HG02642 (cell line): Measurements from ENCODE around the gene ERCC4.

Source experiments
- ATAC-seq: cut with Tn5 transposase; IDR thresholded peaks from one replicate; pipeline ENCODE4 v1.9.1; 2021; ENCODE audit warnings: mild to moderate bottlenecking; ENCODE audit not compliant: unreplicated experiment, poor library complexity

ERCC4 gene

DNA sequence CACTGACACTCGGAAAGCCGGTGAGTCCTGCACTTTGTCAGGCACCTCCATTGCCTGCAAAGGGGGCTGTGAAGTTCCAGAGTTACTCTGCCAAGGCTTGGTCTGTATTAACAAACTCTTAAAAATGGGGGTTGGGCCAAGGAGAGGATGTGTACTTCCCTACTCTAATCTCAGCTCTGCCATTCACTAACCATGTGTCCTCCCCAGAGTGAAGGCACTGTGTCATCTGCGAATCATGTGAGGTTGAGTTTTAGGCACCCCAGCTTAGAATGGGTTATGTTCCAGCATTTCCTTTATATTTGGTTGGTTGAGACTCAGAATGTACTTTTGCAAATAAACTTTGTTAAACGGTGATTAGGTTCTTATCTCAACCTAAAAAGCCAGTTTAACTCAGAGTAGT is 24.9 kb downstream of the ERCC4 start:
- ATAC-seq = no peak

DNA sequence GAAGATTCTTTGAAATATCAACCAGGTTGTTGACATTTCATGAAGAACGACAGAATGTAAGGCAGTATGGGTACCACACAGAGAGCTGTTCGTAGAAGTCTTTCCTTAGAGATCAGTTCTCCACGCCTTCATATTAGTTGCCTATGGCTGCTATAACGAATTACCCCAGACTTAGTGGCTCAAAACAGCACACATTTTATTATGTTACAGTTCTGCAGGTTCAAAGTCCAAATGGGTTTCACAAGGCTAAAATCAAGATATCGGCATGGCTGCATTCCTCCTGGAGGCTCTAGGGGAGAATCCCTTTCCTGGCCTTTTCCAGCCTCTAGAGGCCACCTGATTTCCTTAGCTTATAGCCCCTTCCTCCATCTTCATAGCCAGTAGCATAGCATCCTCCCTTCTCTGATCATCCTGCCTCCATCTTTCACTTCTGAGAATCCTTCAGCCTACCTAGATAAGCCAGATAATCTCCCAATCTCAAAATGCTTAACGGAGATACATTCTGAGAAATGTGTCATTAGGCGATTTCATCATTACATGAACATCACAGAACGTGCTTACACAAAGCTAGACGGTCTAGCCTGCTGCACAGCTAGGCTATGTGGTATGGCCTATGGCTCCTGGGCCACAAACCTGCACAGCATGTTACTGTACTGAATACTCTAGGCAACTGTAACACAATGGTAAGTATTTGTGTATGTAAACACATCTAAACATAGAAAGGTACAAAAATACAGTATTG is 26.0 kb downstream of the ERCC4 start:
- ATAC-seq = no peak

DNA sequence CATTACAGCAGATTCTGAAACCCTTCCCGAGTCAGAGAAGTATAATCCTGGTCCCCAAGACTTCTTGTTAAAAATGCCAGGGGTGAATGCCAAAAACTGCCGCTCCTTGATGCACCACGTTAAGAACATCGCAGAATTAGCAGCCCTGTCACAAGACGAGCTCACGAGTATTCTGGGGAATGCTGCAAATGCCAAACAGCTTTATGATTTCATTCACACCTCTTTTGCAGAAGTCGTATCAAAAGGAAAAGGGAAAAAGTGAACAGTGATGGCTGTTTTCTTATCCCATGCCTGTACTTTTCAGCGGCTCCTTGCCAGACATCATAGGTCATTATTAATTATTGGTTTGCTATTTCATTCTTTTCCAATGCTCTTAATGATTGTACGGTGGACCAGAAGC is 28.1 kb downstream of the ERCC4 start:
- no peak for ATAC-seq

DNA sequence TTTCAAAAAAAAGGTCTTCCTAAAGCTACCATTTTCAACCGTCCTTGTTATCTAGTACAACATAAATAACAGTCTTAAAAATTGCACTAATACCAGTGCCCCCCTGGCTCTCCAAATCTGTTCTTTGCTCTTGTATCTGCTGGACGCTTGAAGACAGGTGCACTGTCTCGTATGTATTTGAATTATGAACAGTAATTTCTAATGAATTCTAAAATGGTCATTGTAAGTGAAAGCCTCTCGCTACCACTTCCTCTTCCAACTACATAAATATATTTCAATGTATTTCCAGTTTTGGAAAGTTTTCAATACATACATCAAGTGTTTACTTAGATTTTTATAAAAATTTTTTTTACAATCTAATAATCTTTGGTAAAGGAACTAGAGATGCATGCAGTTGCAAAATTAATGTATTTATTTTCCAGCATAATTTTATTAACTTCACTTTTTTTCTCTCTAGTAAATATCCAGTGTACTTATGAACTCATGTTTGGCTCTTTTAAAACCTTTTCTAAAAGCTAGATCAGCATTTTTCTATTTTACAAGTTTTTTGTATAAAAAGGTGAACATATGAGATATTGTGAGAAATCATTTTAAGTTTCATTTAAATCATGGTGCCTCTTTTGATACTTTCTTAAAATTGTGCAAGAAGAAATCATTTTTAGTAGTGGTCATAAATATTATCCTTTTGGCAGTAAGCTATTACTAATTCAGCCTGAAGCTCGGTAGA is 31.0 kb downstream of the ERCC4 start:
- ATAC-seq = no peak

DNA sequence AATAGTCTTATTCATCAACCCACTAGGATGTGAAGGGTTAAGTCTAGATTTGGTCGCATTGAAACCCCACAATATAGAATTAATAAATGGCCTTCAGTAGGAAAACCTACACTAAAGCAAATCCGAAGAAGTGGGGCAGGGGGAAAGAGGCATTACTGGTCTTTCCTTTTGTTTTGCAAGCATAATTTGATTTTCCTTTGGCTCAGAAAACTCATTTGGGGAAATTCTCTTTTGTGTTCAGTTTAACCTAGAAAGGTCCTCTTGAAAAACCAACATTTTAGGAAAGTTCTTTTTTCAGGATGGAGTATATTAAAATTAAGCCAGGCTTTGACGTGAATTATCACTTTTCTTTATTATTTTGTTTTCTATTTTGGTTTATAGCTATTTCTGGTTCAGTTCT is 31.7 kb downstream of the ERCC4 start:
- no peak for ATAC-seq

DNA sequence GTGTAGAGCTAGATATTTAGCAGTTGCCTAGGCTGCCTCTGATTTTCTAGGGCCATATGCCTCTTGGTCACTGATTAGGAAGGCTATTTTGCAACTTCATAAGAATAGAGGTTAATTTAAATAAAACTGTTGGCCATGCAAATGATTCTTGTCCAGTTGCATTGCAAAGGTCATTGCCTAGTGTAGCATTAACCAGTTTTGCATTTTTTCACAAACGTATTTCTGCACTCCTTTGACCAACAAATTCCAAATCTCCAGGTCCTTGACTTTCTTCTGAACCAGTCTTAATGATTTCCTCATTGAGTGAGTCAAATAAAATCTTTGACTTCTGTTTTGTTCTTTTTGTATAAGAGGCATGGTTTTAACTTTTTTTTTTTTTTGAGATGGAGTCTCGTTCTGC is 33.5 kb downstream of the ERCC4 start:
- ATAC-seq = no peak

DNA sequence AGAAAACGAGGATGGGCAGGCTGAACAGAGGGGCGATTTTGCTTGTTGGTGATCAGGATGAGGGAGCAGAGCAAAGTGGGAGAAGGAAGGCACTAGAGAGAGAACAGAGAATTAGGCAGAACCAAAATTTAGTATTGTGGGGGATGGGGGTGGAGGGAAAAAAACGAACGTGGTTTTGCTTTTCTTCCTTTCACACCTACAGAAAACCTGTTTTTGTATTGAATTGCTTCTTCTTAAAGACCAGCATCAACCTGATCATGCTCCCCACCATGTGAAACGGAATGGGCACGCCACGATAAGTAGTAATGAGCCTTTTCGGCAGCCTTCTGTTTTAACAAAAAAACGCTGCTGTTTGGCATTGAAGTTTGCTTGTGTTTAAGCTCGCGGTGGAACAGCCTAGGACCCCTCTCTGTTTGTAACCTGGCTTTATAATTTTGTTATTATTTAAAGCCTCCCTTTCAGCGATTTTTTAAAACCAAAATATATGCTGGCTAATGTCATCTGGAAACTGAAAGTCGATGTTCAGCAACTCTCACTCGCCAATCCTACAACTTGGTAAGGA is 36.8 kb downstream of the ERCC4 start:
- no peak for ATAC-seq

DNA sequence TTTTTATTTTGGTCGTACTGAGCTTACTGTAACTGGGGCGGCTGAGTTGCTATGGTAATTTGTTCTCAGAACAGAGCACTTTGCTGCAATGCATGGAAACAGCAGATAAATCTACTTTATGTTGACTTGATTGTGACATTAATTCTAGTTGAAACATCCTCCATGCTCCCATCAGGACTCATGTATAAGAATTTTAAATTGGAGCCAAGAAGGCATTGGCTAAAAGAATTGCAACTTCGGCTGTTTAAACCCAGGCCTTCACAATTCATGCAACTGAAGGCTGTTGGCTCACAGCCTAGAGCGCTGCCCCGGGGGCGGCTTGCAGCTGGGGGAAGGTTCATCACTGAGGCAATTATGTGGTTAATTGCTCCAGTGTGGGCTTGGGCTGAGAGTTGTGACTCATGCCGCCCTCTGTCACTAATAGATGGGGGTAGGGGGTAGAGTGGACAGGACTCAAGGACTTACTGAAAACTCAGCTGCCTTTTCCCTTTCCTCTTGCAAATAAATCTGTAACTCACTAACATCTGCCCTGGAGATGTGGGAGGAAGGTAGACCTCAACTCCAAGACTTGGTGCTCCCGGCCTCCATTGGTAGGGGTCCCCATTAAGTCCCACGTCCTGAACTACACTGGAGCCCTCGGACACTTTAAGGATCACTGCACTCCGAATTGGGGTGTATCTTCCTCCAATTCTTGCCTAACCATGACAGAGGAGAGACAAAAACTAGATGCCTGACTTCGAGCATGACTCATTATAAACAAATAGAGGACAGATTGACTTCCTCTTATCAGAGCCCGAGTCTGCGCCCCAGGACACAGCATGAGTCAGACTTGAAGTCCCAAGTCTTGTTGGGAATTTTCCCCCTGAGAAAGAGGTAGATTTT is 37.5 kb downstream of the ERCC4 start:
- ATAC-seq = peak; percentile 62

DNA sequence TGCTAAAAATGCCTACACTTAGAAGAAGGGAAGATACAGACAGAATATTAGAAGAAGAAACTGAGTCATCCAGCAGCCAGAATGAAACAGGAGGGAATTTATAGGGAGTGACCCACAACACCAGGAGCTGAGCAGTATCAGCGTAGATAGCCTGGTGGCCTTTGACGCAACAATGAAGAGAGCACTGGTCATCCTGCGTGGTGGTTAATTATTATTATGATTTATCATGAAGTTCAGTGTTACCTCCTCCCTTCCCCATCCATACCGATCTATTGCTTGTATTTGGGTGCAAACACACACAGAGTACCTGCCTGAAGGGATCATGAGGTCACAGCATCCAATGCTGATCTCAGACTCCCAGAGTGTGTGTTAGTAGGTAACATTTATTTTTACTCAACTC is 38.5 kb downstream of the ERCC4 start:
- no peak for ATAC-seq

DNA sequence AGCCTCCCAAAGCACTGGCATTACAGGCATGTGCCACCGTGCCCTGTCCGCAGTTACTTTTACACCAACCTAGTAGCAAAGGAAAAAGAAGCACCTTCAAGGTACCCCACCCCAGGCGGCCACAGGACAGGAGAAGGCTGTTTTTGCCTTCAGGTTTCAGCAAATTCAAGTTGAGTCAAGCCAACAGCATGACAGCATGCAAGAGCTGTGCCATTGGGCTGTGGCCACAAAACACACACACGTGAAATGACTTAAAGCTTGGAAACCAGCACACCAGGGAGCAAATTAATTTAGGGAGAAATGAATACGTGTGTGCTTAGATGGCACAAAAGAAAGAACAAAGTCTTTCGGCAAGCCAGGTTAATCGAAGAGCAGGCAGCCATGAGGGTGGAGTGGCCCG is 39.7 kb downstream of the ERCC4 start:
- no peak for ATAC-seq

DNA sequence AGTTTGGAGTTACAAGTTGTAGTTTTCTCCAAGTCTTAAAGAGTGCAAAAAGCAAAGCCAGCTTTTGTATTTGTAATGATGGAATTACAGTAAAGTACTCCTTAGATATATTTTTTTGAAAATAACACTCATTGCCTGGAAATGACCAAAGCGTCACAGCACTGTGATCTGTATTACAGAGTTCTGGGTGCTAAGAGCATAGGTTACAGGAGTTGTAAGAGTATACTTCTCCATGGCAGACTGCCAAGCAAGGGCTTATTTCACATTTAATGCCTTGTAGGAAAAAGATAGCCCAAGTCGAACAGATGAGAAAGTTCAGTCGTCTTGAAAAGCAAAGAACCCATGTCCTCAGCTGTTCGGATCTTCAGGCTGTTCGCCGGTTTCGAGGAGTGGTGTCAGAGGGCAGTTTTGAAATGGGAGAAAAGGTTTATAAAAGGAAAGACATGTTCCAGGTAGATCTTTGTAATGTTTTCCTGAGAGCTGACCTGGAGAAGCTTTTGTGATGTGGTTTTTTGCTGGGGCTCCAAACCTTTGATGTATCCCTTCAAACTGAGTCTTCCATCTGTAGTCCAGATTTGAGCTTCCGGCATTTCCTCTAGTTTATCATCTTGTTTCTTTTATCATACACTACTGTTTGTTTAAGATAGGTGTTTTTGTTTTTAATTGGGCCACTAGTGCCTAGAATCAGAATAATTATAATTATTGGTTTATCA is 41.3 kb downstream of the ERCC4 start:
- no peak for ATAC-seq

DNA sequence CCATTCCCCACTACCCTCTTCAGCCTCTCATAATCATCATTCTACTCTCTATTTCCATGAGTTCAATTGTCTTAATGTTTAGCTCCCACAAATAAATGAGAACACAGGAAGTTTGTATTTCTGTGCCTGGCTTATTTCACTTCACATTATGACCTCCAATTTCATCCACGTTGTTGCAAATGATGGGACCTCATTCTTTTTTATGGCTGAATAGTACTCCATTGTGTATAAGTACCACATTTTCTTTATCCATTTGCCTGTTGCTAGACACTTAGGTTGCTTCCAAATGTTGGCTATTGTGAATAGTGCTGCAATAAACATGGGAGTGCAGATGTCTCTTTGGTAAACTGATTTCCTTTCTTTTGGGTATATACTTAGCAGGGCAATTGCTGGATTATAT is 42.3 kb downstream of the ERCC4 start:
- ATAC-seq = no peak

DNA sequence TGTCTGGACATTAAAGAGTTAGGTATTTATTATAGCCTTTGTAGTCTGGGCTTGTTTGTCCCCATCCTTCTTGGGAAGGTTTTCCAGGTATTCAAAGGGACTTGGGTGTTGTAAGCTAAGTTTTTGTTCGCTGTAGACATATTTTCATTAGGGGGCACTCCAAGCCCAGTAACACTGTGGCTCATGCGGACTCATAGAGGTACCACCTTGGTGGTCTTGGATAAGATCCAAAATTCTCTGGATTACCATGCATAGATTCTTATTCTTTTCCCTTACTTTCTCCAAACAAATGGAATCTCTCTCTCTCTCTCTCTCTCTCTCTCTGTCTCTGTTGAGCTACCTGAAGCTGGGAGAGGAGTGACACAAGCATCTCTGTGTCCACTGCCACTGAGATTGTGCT is 48.9 kb downstream of the ERCC4 start:
- no peak for ATAC-seq

DNA sequence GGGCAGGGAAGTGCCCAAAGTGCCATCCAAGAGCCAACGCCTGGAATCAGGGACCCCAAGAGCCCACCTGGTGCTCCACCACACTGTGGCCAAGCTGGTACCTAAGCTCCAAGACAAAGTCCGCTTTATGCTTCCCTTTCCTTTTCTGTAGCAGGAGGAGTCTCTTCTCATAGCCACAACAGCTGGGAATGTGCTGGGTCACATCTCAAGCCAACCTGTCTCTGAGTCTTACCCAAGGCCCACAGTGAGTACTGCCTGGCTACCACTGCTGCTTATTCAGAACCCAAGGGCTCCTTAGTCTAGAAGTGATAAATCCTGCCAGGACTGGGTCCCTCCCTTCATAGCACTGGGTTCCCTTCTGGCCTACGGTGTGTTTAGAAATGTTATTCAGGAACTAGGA is 49.8 kb downstream of the ERCC4 start:
- ATAC-seq = no peak

DNA sequence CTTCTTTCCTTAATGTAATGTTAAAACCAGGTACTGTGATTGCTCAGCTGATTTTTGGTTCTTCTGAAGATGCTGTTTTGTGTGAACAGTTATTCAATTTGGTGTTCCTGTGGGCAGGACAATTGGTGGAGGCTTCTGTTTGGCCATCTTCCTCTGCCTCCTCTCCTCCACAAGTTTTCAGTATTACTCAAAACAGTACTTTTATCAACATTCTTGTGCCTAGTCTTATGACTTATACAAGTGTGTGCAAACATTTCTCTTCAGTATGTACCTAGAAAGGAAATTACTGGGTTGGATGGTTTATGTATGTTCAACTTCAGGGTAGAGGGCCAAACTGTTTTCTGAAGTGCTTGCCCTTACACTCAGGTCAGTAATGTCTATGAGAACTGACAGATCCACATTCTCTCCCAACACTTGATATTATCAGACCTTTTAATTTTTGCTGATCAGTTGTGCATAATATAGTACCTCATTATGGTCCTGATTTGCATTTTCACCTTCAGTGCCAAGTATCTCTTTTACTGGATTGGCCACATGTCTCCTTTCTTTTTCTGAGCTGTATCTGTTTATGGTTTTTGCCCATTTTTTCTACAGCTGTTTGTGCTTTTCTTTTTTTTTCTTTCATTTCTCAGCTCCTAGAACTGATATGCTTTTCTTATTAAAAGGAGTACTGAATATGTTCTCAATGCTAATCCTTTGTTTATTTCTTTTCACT is 50.9 kb downstream of the ERCC4 start:
- ATAC-seq = no peak

DNA sequence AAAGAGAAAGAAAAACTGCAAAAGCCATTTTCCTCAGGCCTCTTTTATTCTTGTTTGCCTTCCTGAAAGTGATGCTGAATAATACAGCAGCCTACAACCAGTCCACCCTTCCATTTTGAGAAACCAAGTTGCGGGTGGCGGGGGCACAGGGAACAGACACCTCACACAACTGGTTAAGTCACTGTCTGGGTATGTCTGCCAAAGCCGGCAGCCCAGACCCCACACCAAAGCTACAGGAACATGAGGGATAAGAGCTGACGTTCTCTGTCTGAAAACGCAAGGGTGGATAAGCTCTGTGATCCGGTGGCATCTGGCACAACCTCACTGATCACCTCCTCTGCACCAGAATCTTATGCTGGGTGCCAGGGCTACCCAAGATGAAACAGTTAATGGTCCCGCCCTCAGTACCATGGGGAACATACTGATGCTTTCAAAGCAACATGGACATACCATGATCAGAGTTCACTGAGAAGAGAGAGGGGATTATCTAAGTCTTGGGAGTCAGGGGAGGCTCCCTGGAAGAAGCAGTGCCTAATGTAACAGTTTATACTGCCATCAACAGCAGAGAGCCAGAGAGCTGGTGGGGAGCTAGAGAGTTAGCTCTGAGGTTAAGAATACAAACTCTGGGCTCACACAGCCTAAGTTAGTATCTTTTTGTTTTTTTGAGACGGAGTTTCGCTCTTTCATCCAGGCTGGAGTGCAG is 53.5 kb downstream of the ERCC4 start:
- no peak for ATAC-seq

DNA sequence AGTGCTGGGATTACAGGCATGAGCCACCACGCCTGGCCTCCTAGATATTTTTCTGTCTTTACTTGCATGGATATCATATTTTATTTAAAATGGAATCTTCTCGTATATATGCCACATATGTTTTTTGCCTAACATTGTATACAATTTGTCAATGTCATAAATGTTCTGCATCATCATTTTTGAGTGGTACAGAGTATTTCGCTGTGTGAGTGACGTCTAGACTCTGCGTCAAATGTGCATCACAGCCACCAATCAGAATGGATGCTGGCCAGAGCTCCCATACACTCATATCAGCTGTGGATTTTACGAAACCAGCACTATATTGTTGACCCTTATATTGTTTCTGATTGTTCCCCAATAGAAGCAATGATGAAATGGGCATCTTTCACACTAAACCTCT is 57.2 kb downstream of the ERCC4 start:
- no peak for ATAC-seq

DNA sequence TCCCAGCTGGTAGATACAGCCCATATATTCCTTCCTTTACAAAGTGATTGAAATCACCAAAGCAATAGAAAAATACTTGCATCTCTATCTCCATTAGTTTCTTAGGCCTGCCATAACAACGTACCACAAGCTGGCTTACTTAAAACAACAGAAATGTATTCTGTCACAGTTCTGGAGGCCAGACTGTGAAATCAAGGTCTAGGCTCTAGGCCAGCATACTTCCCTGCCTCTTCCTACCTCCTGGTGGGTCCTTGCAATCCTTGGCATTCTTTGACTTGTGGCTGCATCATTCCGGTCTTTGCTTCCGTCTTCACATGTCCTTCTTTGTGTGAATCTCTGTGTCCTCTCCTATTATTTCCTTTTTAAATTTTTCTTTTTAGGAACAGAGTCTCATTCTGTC is 62.5 kb downstream of the ERCC4 start:
- no peak for ATAC-seq

DNA sequence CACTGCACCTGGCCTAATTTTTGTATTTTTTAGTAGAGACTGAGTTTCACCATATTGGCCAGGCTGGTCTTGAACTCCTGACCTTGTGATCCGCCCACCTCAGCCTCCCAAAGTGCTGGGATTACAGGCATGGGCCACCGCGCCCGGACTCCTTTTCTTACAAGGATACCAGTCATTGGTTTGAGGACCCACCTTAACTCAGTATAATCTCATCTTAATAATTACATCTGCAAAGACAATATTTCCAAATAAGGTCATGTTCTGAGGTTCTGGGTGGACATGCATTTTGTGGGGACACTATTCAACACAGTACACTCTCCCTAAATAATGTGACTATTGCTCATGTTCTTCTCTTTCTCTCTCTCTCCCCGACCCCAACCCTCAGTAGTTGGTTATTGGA is 63.7 kb downstream of the ERCC4 start:
- no peak for ATAC-seq
